DOHH2 (cell line): Measurements from ENCODE around the gene YPEL5.

Source experiments
- H3F3A ChIP-seq: fragments of 200-600 bp; sonication (generic), shearing (Covaris generic); 2 replicates; pipeline ENCODE4 v1.6.0; 2016; ENCODE audit warnings: antibody characterized with exemption, mild to moderate bottlenecking; ENCODE audit not compliant: control insufficient read depth, insufficient read depth
- H3K27ac ChIP-seq: fragments of 200-600 bp; sonication (generic); 2 replicates; pipeline ENCODE4 v1.5.1; 2014; ENCODE audit warnings: low read depth, mild to moderate bottlenecking, low read length, moderate library complexity
- H3K27me3 ChIP-seq: fragments of 200-600 bp; sonication (generic); 2 replicates; pipeline ENCODE4 v1.6.1; 2014; ENCODE audit warnings: mild to moderate bottlenecking, low read length, mixed read lengths; ENCODE audit not compliant: control insufficient read depth
- H3K36me3 ChIP-seq: fragments of 200-600 bp; sonication (generic); 2 replicates; pipeline ENCODE4 v1.6.1; 2014; ENCODE audit warnings: mild to moderate bottlenecking, low read length, moderate library complexity, mixed read lengths; ENCODE audit not compliant: control insufficient read depth
- H3K4me1 ChIP-seq: fragments of 200-600 bp; sonication (generic); 2 replicates; pipeline ENCODE4 v1.6.1; 2014; ENCODE audit warnings: mild to moderate bottlenecking, low read length, mixed read lengths; ENCODE audit not compliant: control insufficient read depth
- H3K4me2 ChIP-seq: fragments of 200-600 bp; sonication (generic); 2 replicates; pipeline ENCODE4 v1.6.0; 2014; ENCODE audit warnings: mild to moderate bottlenecking, low read length, moderate library complexity
- H3K4me3 ChIP-seq: fragments of 200-600 bp; sonication (generic); 2 replicates; pipeline ENCODE4 v1.5.1; 2014; ENCODE audit warnings: mild to moderate bottlenecking, low read length, mixed read lengths
- H3K79me2 ChIP-seq: fragments of 200-600 bp; sonication (generic); 2 replicates; pipeline ENCODE4 v1.6.1; 2014; ENCODE audit warnings: mild to moderate bottlenecking, low read length, mixed read lengths; ENCODE audit not compliant: control insufficient read depth
- H3K9me2 ChIP-seq: fragments of 200-600 bp; sonication (generic); replicated peaks from 2 replicates; pipeline ENCODE4 v1.6.1; 2014; ENCODE audit warnings: mild to moderate bottlenecking, low read length, mixed read lengths; ENCODE audit not compliant: control insufficient read depth
- H3K9me3 ChIP-seq: fragments of 200-600 bp; sonication (generic); 2 replicates; pipeline ENCODE4 v1.6.1; 2014; ENCODE audit warnings: antibody characterized with exemption, low read length, mixed read lengths; ENCODE audit not compliant: control insufficient read depth, insufficient read depth
- H4K20me1 ChIP-seq: fragments of 200-600 bp; sonication (generic); 2 replicates; pipeline ENCODE4 v1.6.0; 2014; ENCODE audit warnings: low read depth, mild to moderate bottlenecking, antibody characterized with exemption, low read length, moderate library complexity; ENCODE audit not compliant: control insufficient read depth, insufficient read depth
- EZH2phosphoT487 ChIP-seq: fragments of 200-600 bp; sonication (generic); IDR thresholded peaks from 2 replicates; pipeline ENCODE4 v1.6.1; 2017; ENCODE audit warnings: borderline replicate concordance, mild to moderate bottlenecking, antibody characterized with exemption, low read length, moderate library complexity, mixed read lengths
- TF ChIP-seq, protein P1 (sequence below): fragments of 200-600 bp; sonication (generic); IDR thresholded peaks from one replicate; pipeline ENCODE4 v1.5.1; 2014; ENCODE audit warnings: antibody characterized with exemption, mild to moderate bottlenecking, low read depth, low read length; ENCODE audit not compliant: poor library complexity, severe bottlenecking

YPEL5 gene

DNA sequence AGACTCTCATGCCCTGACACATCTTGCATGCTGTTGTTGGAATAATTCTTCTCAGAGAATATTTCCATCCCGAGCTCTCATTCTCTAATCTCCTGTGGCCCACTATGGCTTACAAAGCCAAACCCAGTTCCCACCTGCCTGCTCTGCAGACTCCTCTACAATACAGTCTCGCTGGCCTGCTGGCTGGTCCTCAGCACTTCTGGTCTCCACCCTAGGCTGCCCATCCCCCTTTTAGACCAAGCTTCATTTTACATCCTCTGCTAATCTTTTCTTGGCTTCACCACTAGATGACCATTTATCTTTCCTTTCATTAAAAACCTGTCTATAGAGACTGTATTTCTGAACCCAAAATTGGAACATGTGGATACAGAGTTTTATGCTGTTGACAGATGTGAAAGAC lies 42.5 kb upstream of the YPEL5 start:
- TF ChIP-seq, protein P1, sequence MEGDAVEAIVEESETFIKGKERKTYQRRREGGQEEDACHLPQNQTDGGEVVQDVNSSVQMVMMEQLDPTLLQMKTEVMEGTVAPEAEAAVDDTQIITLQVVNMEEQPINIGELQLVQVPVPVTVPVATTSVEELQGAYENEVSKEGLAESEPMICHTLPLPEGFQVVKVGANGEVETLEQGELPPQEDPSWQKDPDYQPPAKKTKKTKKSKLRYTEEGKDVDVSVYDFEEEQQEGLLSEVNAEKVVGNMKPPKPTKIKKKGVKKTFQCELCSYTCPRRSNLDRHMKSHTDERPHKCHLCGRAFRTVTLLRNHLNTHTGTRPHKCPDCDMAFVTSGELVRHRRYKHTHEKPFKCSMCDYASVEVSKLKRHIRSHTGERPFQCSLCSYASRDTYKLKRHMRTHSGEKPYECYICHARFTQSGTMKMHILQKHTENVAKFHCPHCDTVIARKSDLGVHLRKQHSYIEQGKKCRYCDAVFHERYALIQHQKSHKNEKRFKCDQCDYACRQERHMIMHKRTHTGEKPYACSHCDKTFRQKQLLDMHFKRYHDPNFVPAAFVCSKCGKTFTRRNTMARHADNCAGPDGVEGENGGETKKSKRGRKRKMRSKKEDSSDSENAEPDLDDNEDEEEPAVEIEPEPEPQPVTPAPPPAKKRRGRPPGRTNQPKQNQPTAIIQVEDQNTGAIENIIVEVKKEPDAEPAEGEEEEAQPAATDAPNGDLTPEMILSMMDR, result no peak
- no peak for TF ChIP-seq EZH2phosphoT487
- Histone ChIP-seq H3K27ac (no peak overlapping the region), H3K79me2 (no peaks in the 10 kb centered on the region), H4K20me1 (no peaks in the 10 kb centered on the region), H3K27me3 (no peaks in the 10 kb centered on the region; the same call in 1 of the 2 replicates), H3K4me2 (no peak overlapping the region), H3F3A (no peaks in the 10 kb centered on the region), H3K4me3 (no peak overlapping the region), H3K36me3 (no peaks in the 10 kb centered on the region), H3K9me3 (no peaks in the 10 kb centered on the region), H3K9me2 (no peaks in the 10 kb centered on the region), H3K4me1 (no peaks in the 10 kb centered on the region)

GRCh38 chr2:30105556-30105955 lies 41.3 kb upstream of the YPEL5 start:
- Histone ChIP-seq H3K79me2 (no peaks in the 10 kb centered on the region), H3K36me3 (no peaks in the 10 kb centered on the region), H3K27me3 (peaks cover 4% of the 10 kb centered on the region; the same call in 1 of the 2 replicates), H3F3A (no peaks in the 10 kb centered on the region), H3K9me3 (no peaks in the 10 kb centered on the region), H3K4me3 (no peak overlapping the region), H4K20me1 (no peaks in the 10 kb centered on the region), H3K27ac (no peak overlapping the region), H3K4me2 (no peak overlapping the region), H3K4me1 (no peaks in the 10 kb centered on the region), H3K9me2 (no peaks in the 10 kb centered on the region)
- TF ChIP-seq, protein P1, result no peak
- no peak for TF ChIP-seq EZH2phosphoT487

- H3K79me2 ChIP-seq, result no peaks in the 10 kb centered on the region
- H3K27me3 ChIP-seq, result peaks cover 4% of the 10 kb centered on the region; the same call in 1 of the 2 replicates
- H4K20me1 ChIP-seq, result no peaks in the 10 kb centered on the region
- H3K4me3 ChIP-seq, result no peak overlapping the region
- TF ChIP-seq, protein P1, result no peak
- H3K4me2 ChIP-seq, result no peak overlapping the region
- no peaks in the 10 kb centered on the region for H3K9me3 ChIP-seq
- H3K4me1 ChIP-seq, result no peaks in the 10 kb centered on the region
- H3F3A ChIP-seq, result no peaks in the 10 kb centered on the region
- no peak overlapping the region for H3K27ac ChIP-seq
- no peaks in the 10 kb centered on the region for H3K9me2 ChIP-seq
- no peaks in the 10 kb centered on the region for H3K36me3 ChIP-seq
Measured at GRCh38 chr2:30106543-30106942, 40.3 kb upstream of the YPEL5 start.

DNA sequence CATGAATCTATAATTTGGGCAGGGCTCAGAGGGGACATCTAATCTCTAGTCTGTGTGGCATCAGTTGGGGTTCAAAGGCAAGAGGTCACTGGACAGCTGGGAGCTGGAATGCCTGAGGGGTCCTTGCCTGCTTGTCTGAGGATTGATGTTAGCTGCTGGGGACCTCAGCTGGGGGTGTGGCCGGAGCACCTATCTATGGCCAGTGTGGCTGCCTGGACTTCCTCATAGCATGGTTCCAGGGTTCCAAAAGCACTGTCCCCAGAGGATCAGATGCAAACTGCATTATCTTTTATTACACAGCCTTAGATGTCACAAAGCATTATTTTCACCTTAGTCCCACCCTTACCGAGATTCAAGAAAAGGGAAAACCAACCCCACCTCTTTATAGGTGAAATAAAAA lies 38.6 kb upstream of the YPEL5 start:
- Histone ChIP-seq H3K4me1 (no peaks in the 10 kb centered on the region), H3K9me3 (no peaks in the 10 kb centered on the region), H3K36me3 (no peaks in the 10 kb centered on the region), H3F3A (no peaks in the 10 kb centered on the region), H4K20me1 (no peaks in the 10 kb centered on the region), H3K4me2 (no peak overlapping the region), H3K4me3 (no peak overlapping the region), H3K9me2 (no peaks in the 10 kb centered on the region), H3K27me3 (peaks cover 4% of the 10 kb centered on the region; the same call in 1 of the 2 replicates), H3K79me2 (no peaks in the 10 kb centered on the region), H3K27ac (no peak overlapping the region)
- no peak for TF ChIP-seq EZH2phosphoT487
- TF ChIP-seq, protein P1, result no peak
